ENCODE results near the gene EIF2B4.
"Not testable (repeated sequence)": the region's sequence is repeated elsewhere in the genome, so short reads cannot be mapped to it uniquely, and the experiment has no call there.

Gene EIF2B4

DNA sequence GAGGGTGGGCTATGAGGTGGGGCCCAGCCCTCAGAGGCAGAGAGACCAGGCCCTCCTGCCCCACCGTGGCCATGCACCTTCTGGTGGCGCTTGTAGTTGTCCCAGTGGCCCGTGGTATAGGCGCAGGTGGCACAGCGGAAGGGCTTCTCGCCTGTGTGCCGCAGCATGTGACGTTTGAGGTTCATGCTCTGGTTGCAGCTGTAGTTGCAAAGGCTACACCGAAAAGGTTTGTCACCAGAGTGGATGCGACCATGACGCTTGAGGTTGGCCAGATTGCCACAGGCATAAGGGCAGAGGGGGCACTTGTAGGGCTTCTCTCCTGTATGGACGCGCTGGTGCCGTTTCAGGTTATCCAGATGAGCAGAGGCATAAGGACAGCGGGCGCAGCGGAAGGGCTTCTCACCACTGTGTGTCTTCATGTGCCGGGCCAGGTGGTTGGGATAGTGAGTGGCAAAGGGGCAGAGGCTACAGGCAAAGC, 7.5 kb upstream of the EIF2B4 start:
- DNase-seq: no peak

DNA sequence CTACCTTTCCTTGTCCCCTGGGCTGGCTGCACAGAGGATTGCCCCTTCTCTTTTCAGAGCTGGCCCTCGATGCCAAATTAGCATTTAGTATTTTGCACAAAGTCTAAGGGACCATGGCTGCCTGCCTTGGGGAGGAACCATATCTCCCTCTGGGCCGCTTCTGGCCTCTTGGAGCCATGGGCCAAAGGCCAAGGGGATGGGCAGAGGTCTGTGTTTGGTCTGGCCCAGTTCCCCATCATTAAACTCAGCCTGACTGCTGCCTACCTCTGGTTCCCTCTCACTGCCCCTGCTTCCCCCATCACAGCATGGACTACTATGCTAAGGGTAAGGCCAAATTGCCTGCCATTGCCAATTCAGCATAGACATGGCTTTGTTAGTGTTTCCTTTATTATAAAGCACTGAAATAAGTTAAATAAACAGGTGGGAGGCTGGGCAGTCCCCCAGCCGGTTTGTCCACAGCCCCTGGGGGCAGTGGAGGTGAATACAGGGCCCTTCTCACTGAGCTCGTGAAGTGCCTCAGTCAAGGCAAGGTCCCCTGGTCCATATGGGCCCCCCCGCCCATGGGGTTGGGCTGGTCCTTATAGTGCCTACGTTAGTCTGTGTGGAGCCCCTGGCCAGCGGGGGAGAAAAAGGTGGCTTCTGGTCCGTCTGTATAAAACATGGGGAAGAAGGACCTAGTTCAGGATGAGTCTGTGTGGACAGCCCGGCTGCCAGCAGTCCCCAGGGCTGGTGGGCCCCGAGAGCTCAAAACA, 6.9 kb upstream of the EIF2B4 start:
- no peak for DNase-seq

DNA sequence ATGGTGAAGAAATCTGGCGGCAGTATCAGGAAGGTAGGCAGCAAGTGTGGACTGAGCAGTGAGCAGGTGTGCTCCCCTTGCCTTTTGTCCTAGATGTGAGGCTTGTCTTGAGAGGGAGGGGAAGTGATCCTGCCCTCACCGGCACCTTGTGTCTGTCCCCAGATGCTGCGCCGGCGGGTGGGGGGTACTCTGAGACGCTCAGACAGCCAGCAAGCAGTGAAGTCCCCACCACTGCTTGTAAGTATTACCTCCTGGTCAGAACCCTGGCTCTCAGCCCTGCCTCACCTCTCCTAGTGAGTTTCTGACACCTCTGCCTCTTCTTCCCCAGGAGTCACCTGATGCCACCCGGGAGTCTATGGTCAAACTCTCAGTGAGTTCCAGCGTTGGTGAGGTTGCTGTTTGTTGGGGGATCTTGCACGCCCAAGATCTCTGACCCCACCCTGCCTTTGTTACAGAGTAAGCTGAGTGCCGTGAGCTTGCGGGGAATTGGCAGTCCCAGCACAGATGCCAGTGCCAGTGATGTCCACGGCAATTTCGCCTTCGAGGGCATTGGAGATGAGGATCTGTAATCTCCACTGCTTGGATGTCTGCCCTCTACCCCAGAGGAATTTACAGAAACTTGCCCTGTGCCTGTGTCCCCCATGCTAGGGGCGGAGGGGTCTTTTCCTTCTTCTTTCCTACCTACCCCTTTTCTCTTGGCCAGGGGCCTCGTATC, 6.2 kb upstream of the EIF2B4 start:
- no peak for DNase-seq

DNA sequence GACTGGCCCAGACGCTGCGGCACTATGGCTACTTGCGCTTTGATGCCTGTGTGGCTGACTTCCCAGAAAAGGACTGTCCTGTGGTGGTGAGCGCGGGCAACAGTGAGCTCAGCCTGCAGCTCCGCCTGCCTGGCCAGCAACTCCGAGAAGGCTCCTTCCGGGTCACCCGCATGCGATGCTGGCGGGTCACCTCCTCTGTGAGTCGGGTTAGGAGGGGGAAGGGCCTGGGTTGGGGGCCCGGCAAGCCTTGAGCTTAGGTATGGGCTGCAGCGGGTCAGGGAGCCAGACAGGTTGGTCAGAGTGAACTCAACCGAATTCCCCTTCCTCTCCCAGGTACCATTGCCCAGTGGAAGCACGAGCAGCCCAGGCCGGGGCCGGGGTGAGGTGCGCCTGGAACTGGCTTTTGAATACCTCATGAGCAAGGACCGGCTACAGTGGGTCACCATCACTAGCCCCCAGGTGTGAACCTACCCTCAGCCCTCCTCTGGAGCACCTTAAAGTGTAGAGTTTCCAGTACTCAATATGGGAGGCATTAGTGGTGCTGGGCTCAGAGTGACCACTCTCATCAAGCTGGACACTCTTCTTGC, 5.5 kb upstream of the EIF2B4 start:
- DNase-seq: no peak

DNA sequence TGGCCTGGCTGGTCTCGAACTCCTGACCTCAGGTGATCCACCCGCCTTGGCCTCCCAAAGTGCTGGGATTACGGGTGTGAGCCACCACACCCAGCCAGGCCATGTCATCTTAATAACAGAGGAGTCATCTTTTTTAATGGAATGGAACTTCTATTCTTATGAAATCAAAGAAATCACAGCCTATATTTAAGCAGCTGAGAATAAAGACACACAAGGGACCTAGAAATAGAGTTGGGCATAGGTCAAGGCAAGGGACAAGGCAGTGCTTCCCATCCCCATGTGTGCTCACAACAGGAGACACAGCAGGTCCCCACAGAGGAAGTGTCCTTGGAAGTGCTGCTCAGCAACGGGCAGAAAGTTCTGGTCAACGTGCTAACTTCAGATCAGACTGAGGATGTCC, 3.4 kb upstream of the EIF2B4 start:
- DNase-seq: no peak

DNA sequence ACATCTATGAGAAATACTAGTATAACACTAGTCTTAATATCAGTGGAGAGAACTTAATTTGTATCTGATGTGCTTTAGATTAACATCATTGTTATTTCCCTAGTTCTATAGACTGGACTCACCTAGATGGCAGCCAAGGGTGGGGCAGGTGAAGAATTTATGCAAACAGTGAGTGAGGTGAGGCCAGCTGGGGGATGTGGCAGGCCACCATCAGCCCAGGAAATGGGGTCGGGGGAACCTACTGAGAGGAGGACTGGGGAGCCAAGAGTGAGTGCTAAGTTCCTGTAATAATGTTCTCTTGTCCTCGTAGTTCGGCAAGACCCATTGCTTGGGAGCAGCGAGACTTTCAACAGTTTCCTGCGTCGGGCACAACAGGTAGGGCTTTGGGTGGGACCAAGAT, 2.8 kb upstream of the EIF2B4 start:
- no peak for DNase-seq

DNA sequence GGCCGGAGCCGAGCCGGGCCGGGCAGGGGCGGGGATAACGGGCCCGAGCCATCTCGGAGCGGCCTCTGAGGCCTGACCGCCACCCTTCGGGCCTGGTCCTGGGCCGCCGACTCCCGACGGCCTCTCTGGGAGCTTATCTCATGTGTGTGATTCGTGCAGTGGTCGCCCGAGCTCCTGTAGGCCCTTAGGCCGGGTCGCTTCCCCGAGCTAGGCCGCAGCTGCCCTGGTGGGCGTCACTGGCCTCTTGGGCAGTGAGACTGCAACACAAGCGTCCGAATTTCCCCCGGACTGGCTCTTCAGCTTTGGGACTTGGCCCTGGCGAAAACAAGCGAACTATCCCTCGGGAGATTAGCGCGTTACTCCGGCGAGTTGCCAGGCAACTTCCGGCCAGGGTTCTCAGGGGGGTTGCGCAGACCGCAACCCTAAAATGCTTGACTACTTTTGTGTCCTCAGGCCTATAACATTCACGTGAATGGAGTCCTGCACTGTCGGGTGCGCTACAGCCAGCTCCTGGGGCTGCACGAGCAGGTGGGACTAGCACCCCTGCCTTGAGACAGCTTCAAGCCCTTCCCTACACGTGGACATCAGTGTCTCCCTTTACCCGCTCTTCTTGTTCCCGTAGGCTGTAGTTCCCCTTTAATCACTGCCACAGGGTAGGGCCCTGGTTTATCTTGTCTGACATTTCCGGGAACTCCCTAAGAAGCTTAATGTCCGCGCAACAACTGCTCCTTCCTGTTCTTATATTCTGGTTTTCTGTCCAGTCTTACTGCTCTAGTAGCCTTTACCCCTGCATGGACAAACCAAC, 880 bp upstream of the EIF2B4 start:
- peak; percentile 34 for DNase-seq

DNA sequence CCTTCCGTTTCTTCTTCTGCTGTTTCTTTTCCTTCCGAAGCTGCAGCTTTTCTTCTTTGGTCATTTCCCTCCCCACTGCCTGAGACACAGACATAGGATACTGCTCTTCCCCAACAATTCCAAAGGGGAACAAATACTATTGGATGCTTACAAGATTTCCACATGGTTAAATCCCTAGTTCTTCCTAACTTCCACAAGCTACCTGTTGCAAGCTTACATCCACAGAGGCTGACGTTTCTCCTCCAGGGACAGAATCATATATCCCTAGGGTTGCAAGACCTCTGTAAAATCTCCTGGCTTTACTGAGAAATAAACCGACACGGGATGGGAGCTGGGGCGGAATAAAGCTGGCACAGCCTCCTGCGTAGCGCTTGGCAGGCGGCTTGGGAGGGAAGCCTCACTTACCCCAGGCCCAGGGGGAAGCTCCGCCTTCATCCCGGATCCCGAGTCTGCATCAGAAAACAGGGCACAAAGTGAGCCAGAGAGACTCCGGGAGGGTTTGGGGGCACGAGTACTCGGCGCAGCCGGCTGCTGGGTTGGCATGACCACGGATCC, 590 bp downstream of the EIF2B4 start:
- no peak for DNase-seq

DNA sequence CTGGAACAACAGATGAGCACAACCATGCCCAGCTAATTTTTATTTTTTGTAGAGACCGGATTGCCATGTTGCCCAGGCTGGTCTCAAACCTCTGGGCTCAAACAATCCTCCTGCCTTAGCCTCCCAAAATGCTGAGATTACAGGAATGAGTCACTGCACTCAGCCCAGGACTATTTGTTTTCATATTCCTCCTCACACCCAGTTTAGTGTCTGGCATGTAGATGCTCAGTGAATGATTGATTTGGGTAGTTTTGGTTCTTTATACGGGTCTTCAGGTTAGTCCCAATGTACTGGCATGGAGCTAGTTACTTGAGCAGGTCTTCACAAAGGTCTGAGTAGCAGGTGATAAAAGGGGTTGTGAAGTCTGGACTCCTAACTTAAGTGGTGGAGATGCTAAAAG, 6.2 kb downstream of the EIF2B4 start:
- no peak for DNase-seq

DNA sequence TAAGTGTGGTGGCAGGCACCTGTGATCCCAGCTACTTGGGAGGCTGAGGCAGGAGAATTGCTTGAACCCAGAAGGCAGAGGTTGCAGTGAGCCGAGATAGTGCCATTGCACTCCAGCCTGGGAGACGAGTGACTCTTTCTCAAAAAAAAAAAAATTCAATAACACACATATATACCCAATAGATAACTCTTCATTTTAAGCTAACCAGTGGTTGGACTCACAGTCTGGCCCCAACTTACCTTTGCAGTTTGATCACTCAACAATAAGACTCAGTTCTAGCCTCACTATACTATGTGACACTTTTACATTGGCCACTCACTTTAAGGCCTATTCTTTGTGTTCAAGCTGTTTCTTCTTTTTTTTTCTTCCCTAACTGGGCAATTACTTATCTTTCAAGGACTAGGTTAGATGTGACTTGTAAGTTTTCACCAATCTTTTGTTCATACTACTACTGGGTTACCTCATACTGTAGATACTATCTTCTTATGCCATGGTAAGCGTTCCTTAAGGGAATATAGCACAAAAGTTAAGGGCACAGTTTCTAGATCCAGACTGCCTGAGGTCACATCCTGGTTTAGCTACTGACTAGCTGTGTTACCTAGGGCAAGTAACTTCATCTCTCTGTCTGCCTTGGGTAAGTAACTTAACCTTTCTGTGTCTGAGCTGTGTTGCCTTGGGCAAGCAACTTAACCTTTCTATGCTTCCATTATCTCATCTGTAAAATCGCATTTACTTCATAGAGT, 7.3 kb downstream of the EIF2B4 start:
- no peak for DNase-seq

DNA sequence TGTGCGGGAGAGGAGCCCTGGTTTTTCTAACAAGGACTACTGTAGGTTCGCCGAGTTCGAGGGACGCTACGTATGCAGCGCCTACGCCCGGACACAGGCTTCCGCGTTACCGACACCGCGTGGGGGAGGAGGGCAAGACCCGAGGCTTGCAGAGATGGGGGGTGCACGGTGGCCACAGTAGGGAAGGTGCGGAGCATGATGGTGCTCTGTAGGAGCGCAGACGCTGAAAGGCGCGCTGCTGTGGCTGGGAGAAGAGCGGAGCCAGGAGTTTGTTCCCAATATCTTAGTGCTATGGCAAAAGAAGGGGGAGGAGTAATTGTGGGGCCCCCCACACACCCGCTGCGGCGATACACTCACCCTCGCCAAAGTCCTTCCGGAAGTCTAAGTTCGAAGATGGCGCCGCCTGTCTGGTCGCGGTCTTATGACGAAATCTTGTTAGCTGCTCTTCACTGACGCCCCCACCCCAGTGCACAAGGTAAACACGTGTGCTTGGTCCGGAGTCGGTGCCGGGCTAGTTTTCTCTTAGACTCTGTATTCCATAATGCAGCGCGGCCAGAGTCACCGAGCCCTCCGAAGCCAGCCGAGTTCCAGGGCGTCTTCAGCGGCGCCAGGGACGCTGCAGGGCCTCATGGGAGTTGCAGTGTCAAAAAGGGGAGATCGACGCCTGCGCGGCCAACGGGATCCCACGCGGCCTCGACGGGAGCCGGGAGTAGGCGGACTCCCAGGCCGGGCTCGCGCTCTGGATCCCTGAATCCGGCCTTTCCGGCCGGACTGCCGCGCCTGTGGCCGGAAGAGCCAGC, 13.6 kb downstream of the EIF2B4 start, which contains the start of gene GTF3C2:
Gene GTF3C2 (minus strand): TSS at position 383 of the 800 bp plus-strand sequence. CDS start 13,210 bp downstream, outside the sequence.
- peak; percentile 92 for DNase-seq

DNA sequence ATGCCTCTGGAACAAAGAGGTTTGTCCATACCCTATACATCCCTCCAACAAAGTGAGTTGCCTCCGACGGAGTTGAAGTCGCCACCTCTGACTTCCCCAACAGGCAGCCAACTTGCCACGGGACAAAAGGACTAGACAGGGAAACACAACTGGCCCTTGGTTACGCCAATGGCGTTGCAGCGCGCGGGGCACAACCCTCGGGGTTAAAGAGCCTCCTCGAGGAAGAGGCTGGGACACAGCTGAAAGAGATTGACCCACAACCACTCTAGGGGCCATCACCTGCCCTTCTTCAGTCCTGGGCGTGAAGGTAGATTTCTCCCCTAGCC, 14.1 kb downstream of the EIF2B4 start:
- DNase-seq: no peak

DNA sequence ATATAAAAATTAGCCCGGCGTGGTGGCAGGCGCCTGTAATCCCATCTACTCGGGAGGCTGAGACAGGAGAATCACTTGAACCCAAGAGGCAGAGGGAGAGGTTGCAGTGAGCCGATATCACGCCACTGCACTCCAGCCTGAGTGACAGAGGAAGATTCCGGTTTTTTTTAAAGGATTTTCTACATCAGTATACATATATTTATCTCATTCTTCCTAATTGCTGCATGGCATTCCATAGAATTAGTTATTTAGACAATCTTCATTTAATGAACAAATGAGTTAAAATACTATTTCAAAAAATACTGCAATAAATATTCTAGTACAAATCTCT, 15.6 kb downstream of the EIF2B4 start:
- DNase-seq: no peak

DNA sequence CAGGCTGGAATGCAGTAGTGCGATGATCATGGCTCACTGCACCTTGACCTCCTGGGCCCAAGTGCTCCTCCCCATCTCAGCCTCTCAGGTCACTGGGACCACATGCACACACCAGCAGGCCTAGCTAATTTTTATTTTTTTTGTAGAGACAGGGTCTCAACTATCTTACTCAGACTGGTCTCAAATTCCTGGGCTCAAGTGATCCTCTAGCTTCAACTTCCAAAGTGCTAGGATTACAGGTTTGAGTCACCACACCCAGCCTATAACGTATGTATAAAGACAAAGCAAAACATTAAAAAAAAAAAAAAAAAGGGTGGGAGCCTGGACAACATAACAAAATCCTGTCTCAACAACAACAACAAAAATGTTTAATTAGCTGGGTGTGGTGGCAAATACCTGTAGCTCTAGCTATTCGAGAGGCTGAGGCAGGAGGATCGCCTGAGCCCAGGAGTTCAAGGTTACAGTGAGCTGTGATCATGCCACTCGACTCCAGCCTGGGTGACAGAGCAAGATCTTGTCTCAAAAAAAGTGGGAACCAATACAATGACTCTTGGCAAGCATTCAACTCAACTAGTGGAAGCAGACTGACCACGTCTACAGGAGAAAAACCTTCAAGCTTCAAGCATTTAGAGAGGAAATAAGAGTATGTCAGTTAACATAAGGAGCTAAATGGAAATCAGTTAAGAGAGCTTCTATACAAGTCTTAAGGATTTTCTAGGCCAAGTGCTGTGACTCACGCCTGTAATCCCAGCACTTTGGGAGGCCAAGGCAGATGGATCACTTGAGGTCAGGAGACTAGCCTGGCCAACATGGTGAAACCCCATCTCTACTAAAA, 16.2 kb downstream of the EIF2B4 start:
- DNase-seq: no peak

DNA sequence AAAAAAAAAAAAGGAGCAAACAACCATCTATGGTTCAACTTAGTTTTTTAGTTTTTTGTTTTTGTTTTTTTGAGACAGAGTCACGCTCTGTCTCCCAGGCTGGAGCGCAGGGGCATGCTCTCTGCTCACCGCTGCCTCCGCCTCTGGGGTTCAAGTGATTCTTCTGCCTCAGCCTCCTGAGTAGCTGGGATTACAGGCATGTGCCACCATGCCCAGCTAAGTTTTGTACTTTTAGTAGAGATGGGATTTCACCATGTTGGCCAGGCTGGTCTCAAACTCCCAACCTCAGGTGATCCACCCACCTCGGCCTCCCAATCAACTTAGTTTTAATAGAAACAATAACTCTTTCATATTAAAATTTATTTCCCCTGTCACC, 16.8 kb downstream of the EIF2B4 start:
- DNase-seq: not testable (repeated sequence)

DNA sequence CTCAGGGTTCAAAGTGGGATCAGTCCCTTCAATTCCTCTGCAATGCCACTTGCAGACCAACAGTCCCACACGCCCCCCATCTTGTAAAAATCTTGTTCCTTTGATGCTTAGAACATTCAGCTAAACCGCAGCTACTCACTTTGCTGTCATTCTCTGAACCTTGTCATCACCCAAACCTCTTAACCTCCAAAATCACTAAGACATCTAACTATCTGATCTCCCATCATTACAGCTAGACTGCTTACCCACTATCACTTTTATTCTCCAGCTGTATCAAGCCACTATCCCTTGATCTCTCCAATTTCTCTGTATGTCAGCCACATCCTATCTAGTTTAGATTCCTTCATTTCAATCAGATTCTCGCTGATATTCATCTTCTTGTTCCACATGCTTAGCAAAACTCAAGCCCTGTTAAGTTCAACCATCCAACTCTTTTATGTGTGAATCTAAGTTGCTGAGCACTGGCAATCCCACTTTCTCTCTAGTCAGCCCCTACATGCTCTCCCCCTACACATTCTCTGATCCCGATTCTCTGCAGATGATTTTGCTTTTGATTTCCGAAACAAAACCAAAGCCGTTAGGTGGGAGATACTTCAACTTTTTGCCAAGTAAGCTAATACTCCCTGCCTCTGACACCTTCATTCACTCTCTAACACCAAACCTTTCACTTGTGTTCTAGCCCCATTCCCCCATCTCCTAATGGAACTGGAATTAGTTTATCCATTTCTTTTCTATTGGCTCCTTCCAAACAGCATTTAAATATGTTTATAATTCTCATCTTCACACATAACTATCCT, 18.1 kb downstream of the EIF2B4 start:
- DNase-seq: no peak

DNA sequence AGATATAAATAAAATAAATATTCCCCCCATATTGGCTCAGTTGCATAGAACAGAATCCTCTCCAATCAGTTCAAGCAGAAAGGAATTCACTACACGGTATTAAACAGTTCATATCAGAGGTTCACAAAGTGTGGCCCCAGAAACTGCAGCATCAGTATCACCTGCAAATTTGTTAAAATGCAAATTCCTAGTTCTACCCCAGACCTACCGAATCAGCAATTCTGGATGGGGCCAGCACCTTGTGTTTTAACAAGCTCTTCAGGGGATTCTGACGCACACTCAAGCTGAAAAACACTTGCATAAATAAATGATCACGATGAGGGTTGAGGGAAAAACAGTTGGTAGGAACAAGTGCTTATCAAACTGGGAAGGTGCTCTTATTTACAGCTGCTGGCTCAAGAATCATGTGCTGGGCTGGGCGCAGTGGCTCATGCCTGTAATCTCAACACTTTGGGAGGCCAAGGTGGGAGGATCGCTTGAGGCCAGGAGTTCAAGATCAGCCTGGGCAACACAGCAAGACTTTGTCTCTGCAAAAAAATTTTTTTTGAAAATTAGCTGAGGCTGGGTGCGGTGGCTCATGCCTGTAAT, 19.9 kb downstream of the EIF2B4 start:
- no peak for DNase-seq

DNA sequence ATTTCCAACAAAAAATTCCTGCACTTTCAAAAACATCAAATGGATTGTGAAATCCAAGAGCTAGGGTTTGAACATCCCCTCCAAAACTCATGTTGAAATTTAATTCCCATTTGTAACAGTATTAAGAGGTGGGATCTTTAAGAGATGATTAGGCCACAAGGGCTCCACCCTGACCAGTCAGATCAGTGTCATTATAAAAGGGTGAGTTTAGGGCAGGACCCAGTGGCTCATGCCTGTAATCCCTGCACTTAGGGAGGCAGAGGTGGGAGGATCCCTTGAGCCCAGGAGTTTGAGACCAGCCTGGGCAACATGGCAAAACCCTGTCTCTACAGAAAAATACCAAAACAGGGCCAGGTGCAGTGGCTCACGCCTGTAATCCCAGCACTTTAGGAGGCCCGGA, 22.5 kb downstream of the EIF2B4 start:
- no peak for DNase-seq

DNA sequence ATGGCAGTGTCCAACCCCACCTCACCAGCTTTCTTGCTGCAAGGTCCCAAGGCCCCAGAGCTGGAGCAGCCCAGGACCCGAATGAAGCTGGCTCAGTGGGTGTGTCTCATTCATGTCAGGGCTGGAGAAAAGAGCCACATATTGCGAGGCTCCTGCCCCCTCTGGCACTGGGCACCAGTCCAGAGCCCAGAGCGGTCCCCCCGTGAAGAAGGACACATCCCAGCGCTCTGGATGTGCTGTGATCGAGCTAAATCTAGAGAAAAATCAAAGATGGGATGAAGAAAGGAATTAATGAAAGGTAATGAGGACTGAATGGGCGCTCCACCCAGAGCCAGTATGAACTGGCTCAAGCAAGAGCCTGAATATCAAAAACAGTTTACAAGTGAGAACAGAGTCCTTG, 34.0 kb downstream of the EIF2B4 start:
- no peak for DNase-seq
